GM18499 (cell line): Measurements from ENCODE around the gene HOXA3.

Experiments used
- ATAC-seq: cut with Tn5 transposase; IDR thresholded peaks from one replicate; pipeline ENCODE4 v1.9.1; 2021; ENCODE audit warnings: moderate number of reproducible peaks; ENCODE audit not compliant: insufficient read depth, unreplicated experiment

The HOXA3 gene

GRCh38 chr7:27071622-27072390 lies 80.6 kb downstream of the HOXA3 start:
- no peak for ATAC-seq

- no peak for ATAC-seq
These were observed 84.1 kb downstream of the HOXA3 start for GRCh38 chr7:27068259-27068658.

GRCh38 chr7:27066148-27066547 lies 86.2 kb downstream of the HOXA3 start:
- no peak for ATAC-seq

GRCh38 chr7:27065709-27066108 lies 86.7 kb downstream of the HOXA3 start:
- no peak for ATAC-seq

- no peak for ATAC-seq
These were observed 87.7 kb downstream of the HOXA3 start for GRCh38 chr7:27064661-27065060.

GRCh38 chr7:27064159-27064558 lies 88.2 kb downstream of the HOXA3 start:
- no peak for ATAC-seq

- ATAC-seq = no peak
These were observed 89.4 kb downstream of the HOXA3 start for GRCh38 chr7:27062946-27063345.
